Dermis microvascular lymphatic vessel endothelial cell (primary cell): ENCODE measurements around the gene DNASE2. TPM values are rescaled to one million over a fixed set of nuclear protein-coding genes. Genes with fewer than 3 reads are reported as not detected.

Experiments
- DNase-seq, 2 donors: peaks; one replicate each; pipeline versions ENCODE4 v3.0.0 to v3.0.0-alpha.2; 2010; ENCODE audit warnings: low read depth in 2 of 2
- total RNA-seq: library from RNA; depleted of rRNA; stranded (reverse); fragments of >200 nt; gene quantifications from 2 replicates; pipeline ENCODE4 v1.2.1, GENCODE V29; 2014

DNASE2 gene
- total RNA-seq, 1 donor from 2014 or later: 19.1 TPM

GRCh38 chr19:12834976-12835757 lies 46.1 kb downstream of the DNASE2 start:
- no peak for DNase-seq

GRCh38 chr19:12834566-12834943 lies 46.7 kb downstream of the DNASE2 start, which contains the start of gene RTBDN:
RTBDN (minus strand) TSS chr19:12834579; CDS start chr19:12829979, 4,600 bp downstream.
- no peak for DNase-seq

GRCh38 chr19:12833738-12834565 lies 47.3 kb downstream of the DNASE2 start:
- DNase-seq: no peak

- DNase-seq: no peak
Observed at GRCh38 chr19:12833418-12833737, 47.9 kb downstream of the DNASE2 start.

GRCh38 chr19:12828494-12828893 lies 52.8 kb downstream of the DNASE2 start:
- no peak for DNase-seq

GRCh38 chr19:12825254-12826131 lies 55.8 kb downstream of the DNASE2 start:
- DNase-seq: peak in 1 of 2 donors; percentile 28

Other genes with a start within 250 kb of the DNASE2 start
- gene MAN2B1, start 214.7 kb downstream of the DNASE2 start, total RNA-seq: 35.4 and 68.9 TPM in 2 replicates
- gene WDR83, start 214.6 kb downstream of the DNASE2 start, total RNA-seq: 5.8 and 6.7 TPM in 2 replicates
- 46.1 and 53.2 TPM in 2 replicates for gene DHPS, start 199.6 kb downstream of the DNASE2 start, total RNA-seq
- not detected in 2 replicates for gene GNG14, start 193.5 kb downstream of the DNASE2 start, total RNA-seq
- 6.2 and 9.0 TPM in 2 replicates for gene FBXW9, start 184.8 kb downstream of the DNASE2 start, total RNA-seq
- gene TNPO2, start 157.5 kb downstream of the DNASE2 start, total RNA-seq: 14.2 and 34.3 TPM in 2 replicates
- 120 and 166 TPM in 2 replicates for gene TRIR, start 146.8 kb downstream of the DNASE2 start, total RNA-seq
- 82.2 and 92.3 TPM in 2 replicates for gene GET3, start 144.0 kb downstream of the DNASE2 start, total RNA-seq
- not detected in 2 replicates for gene BEST2, start 129.7 kb downstream of the DNASE2 start, total RNA-seq
- gene HOOK2, start 105.9 kb downstream of the DNASE2 start, total RNA-seq: 6.2 and 12.0 TPM in 2 replicates
- gene JUNB, start 90.0 kb downstream of the DNASE2 start, total RNA-seq: 71.4 and 164 TPM in 2 replicates
- 199 and 256 TPM in 2 replicates for gene PRDX2, start 79.6 kb downstream of the DNASE2 start, total RNA-seq
- gene THSD8, start 79.4 kb downstream of the DNASE2 start, total RNA-seq: not detected in 2 replicates
- gene RNASEH2A, start 74.9 kb downstream of the DNASE2 start, total RNA-seq: 15.0 and 16.6 TPM in 2 replicates
- gene RTBDN, start 46.9 kb downstream of the DNASE2 start, total RNA-seq: not detected in 2 replicates
- gene MAST1, start 42.9 kb downstream of the DNASE2 start, total RNA-seq: 0.26 and 1.1 TPM in 2 replicates
- 0.13 and 0.25 TPM in 2 replicates for gene KLF1, start 5.8 kb upstream of the DNASE2 start, total RNA-seq
- gene GCDH, start 9.7 kb upstream of the DNASE2 start, total RNA-seq: 18.9 and 20.4 TPM in 2 replicates
- 0.25 and 0.26 TPM in 2 replicates for gene SYCE2, start 37.8 kb upstream of the DNASE2 start, total RNA-seq
- gene FARSA, start 52.3 kb upstream of the DNASE2 start, total RNA-seq: 44.6 and 49.3 TPM in 2 replicates
- gene CALR, start 57.2 kb upstream of the DNASE2 start, total RNA-seq: 1,348 and 1,401 TPM in 2 replicates
- gene RAD23A, start 64.4 kb upstream of the DNASE2 start, total RNA-seq: 52.4 and 59.2 TPM in 2 replicates
- gene GADD45GIP1, start 75.8 kb upstream of the DNASE2 start, total RNA-seq: 17.6 and 24.0 TPM in 2 replicates
- gene DAND5, start 88.1 kb upstream of the DNASE2 start, total RNA-seq: 0.25 and 0.26 TPM in 2 replicates
- 16.9 and 22.3 TPM in 2 replicates for gene NFIX, start 114.0 kb upstream of the DNASE2 start, total RNA-seq
- gene LYL1, start 221.4 kb upstream of the DNASE2 start, total RNA-seq: 25.4 and 43.5 TPM in 2 replicates
- gene TRMT1, start 235.3 kb upstream of the DNASE2 start, total RNA-seq: 20.3 and 26.2 TPM in 2 replicates
- 36.2 and 46.7 TPM in 2 replicates for gene NACC1, start 236.8 kb upstream of the DNASE2 start, total RNA-seq